Suppressor macrophage treated with lipopolysaccharide for 4 hours (primary cell): ENCODE results near the gene GAS2L3.
"Not testable (repeated sequence)": the region's sequence is repeated elsewhere in the genome, so short reads cannot be mapped to it uniquely, and the experiment has no call there.

Source experiments
- DNase-seq: peaks from one replicate; pipeline ENCODE4 v3.0.0-alpha.2; 2020

The GAS2L3 gene

DNA sequence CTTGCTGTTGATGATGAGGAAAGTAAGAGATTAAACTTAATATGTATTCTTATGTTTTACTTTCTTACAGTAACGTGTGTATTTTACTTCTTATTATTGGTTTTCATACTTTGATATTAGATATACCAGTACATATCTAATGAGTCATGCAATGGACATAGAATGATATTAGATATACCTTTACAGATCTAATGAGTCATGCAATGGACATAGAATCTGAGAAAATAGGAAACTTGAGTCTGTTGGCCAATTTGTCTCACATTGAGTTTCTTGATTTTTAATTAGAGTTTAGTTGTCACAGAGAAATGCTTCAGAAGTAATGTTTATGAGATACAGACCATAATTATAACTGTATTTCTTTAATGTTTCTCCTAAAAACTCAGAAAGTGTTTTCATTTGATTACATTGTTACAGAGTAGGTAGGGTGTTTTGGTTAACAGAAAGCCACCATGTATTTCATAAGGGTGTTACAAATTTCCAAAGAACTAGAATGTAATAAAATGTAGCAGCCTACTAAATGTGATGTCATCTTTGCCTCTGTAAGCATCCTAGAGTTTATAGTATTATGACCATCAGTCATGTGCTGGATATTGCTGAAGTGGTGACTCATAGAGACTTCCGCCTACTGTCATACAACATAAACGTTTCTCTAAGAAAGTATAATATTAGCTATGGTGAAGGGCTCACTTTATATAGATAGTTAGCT is 3.0 kb downstream of the GAS2L3 start:
- peak; percentile 91 for DNase-seq

DNA sequence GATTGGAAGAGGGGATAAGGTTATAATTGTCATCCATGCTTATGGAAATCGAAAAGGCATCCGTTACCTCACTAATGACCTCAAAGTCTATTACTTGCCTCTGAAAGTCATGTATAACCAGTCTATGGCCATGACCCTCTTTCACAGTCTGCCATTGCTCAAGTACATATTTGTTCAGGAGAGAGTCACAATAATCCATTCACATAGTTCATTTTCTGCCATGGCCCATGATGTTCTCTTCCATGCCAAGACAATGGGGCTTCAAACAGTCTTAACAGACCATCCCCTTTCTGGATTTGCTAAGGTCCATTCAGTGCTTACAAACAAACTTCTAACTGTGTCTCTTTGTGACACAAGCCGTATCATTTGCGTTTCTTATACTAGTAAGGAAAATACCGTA is 5.4 kb downstream of the GAS2L3 start:
- no peak for DNase-seq

DNA sequence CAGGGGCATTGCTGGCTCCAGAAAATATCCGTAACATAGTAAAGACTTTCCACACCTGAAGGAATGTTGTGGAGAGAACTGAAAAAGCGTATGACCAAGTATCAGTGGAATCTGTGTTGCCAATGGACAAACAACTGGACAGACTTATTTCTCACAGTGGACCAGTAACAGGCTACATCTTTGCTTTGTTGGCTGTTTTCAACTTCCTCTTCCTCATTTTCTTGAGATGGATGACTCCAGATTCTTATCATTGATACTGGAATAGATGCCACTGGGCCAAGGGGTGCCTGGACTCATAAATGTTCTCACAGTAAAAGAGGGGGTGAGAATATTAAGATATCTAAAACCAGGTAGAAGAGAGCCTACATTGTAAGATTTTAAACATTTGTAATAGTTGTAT is 6.4 kb downstream of the GAS2L3 start:
- DNase-seq = peak; percentile 46

DNA sequence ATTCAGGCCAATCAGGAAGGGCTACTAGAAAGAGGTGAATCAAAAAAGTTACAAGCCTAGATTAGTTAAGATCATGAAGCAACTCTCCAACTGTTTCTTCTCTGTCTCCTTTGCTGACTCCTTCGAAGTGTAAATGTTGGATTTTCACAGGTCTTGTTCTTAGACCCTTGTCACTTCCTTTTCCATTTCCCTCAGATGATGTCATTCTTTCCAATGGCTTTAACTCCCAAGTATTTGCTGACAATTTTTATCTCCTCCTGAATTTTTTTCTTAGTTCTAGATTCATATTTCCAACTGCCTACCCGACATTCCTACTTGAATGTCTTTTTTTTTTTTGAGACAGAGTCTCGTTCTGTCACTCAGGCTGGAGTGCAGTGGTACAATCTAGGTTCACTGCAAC is 10.8 kb downstream of the GAS2L3 start:
- DNase-seq = no peak

DNA sequence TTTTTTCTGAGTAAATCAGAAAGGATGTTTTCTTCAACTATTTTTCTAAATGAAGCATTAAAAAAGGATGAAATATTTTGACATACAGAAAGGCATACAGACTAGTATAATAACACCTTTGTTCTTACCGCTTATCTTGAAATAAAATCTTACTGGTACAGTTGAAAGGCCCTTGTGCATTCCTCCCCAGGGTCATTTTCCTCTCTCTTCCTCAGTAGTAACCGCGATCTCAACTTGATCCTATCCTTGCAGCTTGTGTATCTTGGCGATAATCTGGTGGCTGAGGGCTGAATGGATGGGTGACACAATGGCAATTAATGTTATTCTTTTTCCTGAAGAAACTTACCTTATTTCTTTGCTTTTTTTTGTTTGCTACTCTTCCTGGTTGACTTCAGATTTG is 18.5 kb downstream of the GAS2L3 start:
- DNase-seq = no peak

DNA sequence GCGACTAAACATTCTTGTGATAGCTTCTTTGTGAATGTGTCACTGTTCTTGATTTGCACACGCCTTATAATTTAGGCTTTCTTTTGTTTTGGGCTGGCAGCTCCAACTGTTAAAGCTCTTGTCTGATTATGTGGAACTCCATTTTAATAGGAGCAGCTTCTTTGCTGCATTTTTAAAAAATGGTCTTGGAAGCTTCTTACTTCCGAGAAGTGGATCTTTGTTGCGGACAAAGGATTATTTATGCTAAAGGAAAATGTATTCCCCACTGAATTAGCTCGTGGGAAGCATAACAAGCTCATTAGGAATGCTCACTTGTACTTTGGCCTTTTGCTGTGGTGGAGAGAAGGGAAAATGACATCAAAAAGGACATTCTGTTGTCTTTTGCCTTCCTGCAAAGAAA is 20.0 kb downstream of the GAS2L3 start:
- no peak for DNase-seq

DNA sequence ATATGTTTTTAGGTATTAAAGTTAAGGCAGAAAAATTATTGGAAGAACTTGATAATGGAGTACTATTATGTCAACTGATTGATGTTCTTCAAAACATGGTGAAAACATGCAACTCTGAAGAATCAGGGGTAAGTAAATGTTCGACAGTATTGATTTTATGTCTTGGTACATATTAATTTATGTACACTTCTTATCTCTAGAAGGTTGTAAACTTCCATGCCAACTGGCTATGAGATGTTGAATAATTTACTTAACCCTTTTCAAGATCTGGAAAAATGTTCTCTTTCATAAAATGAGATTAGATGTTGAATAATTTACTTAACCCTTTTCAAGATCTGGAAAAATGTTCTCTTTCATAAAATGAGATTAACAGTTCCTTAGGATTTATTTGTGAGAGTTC is 28.1 kb downstream of the GAS2L3 start:
- no peak for DNase-seq

DNA sequence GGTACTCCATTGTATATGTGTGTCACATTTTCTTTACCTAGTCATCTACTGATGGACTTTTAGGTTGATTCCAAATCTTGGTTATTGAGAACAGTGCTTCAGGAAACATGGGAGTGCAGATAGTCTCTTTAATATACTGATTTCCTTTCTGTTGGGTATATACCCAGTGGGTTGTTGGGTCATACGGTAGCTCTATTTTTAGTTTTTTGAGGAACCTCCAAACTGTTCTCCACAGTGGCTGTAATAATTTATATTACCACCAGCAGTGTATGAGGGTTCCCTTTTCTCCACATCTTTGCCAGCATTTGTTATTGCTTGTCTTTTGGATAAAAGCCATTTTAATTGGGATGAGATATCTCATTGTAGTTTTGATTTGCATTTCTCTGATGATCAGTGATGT is 29.5 kb downstream of the GAS2L3 start:
- peak; percentile 19 for DNase-seq

DNA sequence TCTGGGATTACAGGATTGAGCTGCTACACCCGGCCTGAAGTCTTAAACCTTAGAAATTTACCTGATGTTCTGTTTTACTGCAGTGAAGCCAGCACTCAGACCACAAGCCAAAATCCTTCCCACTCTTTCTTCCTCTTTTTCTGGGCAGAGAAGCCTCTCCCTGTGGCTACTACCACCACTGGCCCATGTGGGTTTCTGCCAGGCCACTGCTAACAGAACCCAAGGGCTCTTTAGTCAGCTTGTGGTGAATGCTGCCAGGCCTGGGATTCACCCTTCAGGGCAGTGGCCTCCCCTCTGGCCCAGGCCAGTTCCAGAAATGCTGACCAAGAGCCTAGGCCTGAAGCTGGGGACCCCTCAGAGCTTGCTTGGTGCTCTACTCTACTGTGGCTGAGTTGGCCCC is 35.3 kb downstream of the GAS2L3 start:
- DNase-seq = peak; percentile 61

DNA sequence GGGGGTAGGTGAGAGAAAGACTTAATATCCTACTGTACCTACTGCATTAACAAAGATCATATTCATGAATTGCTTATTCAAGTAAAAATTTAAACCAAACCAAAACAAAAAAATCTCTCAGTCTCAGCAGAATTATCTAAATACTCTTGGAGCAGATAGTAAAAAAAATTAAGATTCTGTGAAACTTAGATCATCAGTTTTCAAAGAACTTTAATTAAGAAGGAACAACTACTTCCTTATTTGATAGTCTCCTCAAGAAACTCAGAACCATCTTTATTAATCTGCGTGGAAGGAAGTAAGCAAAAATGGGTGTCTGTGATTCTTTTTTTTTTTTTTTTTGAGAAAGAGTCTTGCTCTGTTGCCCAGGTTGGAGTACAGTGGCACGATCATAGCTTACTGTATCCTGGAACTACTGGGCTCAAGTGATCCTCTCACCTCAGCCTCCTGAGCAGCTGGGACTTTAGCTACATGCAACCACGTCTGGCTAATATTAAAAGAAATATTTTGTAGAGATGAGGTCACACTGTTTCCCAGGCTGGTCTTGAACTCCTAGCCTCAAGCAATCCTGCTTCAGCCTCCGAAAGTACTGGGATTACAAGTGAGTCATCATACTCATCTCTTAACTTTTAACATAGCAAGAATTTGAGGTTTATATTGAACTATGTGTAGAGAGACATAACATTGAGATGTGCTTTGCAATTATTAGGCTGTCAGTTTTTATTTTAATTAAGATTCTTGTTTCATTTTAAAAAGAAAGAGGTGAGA is 37.4 kb downstream of the GAS2L3 start:
- no peak for DNase-seq

DNA sequence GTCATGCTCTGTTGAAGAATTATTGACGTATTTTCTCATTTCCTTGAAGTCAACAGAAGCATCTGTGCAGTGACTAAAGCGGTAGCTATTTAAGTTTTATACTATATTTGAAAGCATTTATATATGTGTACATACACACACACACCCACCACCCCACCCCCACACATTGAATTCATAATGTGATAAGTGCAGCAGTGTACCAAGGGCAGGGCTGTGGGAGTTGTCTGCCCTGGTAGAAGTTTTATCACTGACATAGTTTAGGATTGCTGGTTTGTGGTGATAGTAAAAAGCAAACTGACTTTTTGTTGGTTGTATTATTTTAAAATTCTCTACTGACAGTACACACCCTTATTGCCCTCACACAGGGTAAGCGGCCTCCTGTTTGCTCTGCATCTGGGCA is 39.1 kb downstream of the GAS2L3 start:
- no peak for DNase-seq

DNA sequence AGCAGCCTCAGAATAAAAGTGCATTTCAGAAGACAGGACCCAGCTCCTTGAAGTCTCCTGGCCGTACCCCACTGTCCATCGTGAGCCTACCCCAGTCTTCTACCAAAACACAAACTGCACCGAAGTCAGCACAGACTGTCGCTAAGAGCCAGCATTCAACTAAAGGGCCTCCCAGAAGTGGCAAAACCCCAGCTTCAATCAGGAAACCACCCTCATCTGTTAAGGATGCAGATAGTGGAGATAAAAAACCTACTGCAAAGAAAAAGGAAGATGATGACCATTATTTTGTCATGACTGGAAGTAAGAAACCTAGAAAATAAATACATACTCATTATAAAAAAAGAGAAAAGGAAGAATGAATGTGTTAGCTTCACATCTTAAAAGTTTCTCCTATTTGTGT is 51.1 kb downstream of the GAS2L3 start:
- DNase-seq = no peak

DNA sequence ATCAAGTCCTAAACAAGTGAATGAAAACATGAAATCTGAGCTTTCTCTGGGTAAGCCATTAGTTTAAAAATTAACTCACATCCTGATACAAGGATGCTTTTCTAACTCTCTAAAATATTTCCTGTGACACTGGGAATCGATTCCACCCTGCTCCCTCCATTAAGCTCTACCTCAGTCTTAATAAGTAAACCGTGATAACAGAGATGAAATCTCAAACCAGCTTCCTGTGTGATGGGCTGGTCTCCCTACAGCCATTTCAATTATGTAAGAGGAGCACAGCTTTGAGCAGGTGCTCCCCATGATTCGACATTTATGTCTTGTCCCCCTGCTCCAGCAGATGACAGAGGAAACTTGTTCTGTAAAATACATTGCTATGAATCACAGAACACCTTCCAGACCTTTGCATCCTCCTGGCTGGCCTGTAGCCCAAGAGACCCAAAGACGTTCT is 59.0 kb downstream of the GAS2L3 start:
- DNase-seq = no peak

DNA sequence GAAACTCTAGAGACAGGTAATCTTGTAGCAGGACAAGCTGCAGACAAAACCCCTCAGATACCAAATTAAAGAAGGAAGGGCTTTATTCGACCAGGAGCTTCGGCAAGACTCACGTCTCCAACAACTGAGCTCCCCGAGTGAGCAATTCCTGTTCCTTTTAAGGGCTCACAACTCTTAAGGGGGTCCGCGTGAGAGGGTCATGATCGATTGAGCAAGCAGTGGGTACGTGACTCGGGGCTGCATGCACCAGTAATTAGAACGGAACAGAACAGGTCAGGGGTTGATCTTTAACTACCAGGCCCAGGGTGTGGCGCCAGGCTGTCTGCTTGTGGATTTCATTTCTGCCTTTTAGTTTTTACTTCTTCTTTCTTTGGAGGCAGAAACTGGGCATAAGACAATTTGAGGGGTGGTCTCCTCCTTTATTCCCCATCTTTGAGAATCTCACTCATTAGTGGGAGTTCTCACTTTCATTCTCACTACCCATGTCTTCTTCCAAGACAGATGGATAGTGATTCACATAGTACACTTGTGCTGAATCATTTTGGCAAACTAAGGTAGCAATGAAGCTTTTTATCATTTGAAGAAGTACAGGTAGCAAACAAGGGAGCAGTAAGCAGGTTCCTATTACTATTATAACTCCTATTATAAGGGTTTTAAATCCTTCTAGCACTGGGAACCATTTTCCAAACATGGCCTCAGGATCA is 59.8 kb downstream of the GAS2L3 start:
- DNase-seq = not testable (repeated sequence)

DNA sequence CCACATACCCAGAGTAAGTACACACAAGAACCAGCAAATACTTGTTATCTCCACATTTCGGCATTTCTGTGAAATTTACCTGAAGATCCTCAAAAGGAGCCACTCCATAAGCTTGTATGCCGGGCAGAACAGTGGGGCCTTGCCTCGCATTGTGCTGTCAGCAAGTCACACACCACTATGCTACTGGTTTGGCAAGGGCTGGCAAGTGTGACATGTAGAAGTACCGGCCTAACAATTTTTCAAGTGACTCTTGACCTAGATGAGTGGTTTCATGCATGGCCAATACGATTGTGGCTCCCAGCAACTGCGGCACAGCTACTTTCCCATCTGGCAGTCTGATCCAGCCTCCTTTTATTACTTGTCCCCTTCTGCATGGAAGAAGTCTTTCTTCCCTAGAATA is 69.8 kb downstream of the GAS2L3 start:
- no peak for DNase-seq

DNA sequence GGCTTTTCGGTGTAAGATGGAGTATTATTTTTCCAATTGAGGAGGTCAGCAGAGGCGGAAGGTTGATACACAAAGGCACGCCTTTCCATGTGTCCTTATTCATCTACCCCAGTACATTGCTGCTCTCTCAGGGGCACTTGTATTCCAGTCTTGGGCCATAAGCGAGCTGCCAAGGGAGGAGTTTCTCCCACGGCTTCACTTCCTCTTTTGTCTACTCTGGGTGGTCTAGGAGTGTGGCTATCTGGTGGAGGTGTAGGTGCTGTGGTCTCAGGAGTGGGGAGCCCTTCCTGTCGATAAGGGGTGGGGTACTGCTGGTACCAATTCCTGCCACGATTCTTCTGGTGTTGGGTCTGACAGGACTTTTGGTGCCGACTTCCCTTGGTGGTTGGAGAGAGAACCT is 73.4 kb downstream of the GAS2L3 start:
- no peak for DNase-seq

DNA sequence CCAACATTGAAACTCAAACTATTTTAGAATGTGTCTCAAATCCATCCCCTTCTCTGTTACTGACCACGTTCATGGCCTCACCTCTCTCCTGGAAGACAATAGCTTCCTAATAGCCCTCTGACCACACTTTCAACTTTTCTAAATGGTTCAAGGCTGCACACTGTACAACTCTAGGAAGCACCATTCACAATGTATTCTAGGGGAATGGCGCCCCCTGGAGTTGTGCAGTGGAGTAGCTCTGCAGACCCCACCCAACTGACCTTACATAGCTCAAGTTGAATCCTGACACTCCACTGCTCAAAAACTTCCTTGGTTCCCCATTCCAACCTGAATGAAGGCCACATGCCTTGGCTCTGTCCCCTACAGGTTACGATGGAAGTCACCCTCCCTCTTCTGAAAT is 77.6 kb downstream of the GAS2L3 start:
- DNase-seq = no peak

DNA sequence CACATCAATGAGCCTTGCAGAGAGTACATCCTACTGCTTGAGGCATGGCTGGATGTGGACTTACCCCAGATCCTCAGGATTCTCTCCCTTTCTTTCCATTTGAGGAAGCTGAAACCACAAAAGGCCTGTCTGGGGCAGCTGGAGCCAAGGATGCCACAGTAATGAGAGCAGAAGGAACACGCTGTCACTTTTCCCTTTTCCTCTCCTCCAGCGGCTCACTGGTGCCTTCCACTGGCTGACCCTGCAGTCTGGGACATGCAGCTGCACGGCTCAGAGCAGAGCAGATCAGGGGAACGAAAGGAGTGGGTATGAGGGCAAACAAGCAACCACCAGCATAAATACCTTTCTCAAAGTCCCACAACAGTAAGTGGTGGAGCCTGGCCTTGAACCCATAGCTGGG is 78.2 kb downstream of the GAS2L3 start:
- no peak for DNase-seq

DNA sequence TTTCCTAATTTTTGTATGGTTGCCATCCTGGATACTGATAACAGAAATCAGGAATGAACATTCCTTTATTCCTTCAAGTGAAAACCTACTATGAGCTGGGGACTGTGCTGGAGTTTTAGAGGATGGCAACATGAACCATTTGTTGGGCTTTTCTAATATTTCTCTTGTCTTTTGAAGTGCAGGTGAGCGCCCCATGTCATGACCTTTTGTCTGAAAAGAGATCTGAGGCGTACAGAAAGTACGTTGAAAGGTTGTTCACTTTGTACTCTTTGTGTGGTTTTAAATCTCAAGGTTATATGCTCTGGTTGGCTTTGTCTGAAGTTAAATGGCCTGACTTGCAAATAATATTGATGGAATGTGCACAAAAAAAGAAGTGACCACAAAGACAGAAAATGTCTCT is 79.0 kb downstream of the GAS2L3 start:
- no peak for DNase-seq

DNA sequence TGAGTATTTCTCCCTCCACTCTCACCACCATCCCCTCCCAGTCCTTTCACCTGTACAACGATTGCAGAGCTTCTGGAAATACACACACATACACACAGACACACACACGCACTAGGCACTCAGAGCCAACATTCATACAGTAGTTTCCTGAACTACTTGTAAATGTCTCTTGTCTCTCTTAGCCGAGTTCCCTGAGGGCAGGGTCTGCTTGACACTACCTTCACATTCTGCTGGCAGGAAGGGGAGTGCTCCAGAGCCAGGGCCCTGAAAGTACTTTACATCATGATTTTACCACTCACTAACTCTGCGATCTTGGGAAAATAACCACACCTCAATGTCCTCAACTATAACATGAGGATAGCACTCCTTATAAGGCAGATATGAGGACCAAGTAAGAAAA is 82.7 kb downstream of the GAS2L3 start:
- no peak for DNase-seq

DNA sequence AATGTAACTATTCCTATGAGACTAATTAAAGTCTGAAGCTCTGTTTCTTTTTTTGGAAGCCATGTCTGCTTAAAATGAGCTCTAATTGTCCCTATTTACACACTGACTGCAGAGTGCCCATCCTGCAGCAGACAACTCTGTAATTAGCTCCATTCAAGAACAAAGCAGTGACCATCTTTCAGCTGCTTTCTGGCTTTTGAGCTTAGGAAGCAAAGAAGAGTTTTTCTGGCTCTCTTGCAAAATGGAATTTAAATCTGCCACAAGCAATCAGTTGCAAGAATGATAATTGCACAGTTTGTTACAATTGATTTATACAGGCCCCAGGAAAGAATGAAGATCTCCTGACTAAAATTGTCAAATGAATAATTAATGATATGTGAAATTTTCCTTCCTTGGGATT is 83.4 kb downstream of the GAS2L3 start:
- DNase-seq = no peak

DNA sequence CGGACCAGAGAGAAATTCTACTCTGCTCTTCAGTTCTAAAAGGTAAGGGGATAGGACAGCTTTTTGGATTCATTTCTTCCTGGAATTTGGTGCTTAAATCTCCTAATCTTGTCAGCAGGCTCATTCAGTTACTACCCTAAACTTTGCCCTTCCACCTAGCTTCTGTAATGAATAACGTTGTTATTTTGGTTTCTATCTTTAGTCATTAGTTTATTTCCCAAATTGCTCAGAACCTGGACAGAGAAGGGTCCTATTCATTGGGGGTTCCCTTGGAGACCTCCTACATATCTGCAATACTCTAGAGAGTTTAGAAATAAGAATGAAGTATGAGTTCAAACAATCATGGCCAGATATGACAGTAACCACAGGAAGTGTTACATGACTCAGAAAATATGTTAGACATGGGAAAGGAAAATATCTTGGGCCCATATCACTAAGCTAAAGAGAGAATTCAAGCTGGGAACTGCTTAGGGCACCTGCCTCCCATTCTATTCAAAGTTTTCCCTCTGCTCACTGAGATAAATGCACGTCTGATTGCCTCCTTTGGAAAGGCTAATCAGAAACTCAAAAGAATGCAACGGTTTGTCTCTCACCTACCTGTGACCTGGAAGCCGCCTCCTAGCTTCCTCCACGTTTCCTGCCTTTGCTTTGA is 87.9 kb downstream of the GAS2L3 start:
- DNase-seq = no peak

DNA sequence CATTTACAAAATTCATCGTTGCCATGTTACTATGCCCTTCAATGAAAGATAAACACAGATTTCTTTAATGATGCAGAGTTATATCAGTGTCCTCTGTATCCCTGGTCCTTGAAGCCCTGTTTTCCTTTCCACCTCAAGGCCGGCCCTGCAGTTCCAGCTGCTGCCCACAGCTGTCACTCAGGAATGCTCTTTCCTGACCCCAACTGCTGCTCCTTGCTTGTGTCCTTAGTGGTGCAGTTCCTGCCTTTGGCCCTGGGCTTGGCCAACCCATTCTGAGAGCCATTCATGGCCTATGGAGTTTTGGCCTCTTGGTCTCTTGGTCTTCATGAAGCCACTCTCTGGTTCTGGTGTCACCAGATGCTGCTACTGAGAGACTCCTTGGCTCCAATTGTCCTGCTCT is 93.1 kb downstream of the GAS2L3 start:
- DNase-seq = no peak
